HG02973 (cell line): Measurements from ENCODE around the gene GPR101.
"Not testable (repeated sequence)": the region's sequence is repeated elsewhere in the genome, so short reads cannot be mapped to it uniquely, and the experiment has no call there.

ENCODE experiments used
- ATAC-seq: cut with Tn5 transposase; IDR thresholded peaks from one replicate; pipeline ENCODE4 v1.9.1; 2021; ENCODE audit warnings: moderate library complexity; ENCODE audit not compliant: unreplicated experiment

GPR101 gene

DNA sequence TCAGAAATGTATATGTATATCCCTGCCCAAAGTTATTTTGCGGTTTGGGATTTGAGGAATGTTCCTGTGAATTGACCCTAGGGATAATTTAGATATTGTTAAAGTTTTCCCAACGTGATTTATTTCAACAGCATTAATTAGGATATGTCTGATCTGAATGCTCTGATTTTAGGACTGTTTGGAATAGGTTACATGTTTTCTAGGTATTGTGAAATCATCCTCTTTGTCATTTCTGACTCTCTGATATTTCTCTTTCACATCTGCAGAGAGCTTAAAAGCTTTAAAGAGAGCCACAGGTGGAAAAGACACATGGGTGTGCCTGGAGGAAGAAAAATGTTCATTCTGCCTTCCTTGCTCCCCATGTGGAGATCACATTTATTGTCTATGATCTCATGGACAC, 5.1 kb downstream of the GPR101 start:
- no peak for ATAC-seq

DNA sequence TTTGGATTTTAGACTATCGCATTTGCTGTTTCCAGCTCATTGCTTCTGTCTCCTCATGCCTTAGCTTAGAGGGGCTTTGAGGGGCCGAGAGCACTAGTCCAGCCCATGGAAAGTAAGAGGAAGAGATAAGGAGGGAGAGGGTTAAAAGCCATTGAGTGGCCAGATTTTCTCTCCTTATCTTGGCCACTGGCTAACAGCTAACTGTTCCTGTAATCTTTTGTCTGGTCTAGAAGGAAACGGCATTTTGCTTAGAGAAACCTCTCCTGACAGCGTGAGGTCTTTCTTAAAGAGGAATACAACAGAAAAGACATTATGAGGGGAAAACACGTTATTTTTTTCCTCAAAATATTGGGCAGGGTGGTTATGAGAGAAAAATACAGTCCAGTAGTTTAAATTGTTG, 7.9 kb downstream of the GPR101 start:
- no peak for ATAC-seq

DNA sequence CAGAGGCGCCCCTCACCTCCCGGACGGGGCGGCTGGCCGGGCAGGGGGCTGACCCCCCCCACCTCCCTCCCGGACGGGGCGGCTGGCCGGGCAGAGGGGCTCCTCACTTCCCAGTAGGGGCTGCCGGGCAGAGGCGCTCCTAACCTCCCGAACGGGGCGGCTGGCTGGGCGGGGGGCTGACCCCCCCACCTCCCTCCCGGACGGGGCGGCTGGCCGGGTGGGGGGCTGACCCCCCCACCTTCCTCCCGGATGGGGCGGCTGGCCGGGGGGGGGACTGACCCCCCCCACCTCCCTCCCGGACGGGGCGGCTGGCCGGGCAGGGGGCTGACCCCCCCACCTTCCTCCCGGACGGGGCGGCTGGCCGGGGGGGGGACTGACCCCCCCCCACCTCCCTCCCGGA, 33.6 kb downstream of the GPR101 start:
- ATAC-seq = not testable (repeated sequence)

DNA sequence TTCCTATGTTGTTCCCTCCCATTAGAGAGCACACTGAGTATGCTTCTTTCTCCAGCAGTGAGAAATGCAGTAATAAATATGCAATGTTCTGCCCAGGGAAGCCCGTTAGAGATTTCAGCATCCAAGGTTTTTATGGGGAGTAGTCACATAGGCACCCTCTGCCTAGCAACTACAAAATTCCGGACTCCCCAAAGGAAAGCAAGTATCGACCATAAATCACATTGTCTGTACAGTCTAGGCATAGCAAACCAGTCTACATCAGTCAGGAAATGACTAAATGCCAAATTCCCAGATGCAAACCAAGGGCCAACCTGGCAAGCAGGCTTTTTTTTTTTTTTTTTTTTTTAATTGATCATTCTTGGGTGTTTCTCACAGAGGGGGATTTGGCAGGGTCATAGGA, 34.8 kb downstream of the GPR101 start:
- no peak for ATAC-seq
